ENCODE data around the gene PCNX2. TPM values are rescaled to one million over a fixed set of nuclear protein-coding genes. Genes with fewer than 3 reads are reported as not detected.

PCNX2 gene
- total and polyA plus RNA-seq, 2 experiments from 2014 or later, result 42.9 to 88.3 TPM

DNA sequence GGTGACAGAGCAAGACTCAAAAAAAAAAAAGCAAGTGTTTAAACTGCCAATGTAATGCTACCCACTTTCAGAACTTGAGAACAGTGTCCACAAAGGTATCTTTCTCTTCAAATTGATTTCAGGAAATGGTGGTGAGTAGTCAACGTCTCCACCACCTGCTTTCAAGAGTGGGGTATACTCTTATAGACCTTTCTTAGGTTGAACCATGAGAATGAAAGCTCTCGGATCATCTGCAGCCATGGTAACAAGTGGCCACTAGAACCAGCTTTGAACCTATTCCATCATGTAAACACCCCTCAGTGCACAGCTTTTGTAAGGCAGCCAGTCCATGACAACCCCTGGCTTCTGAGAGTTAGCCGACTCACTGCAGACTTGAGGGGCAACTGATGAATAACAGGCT, 237.7 kb downstream of the PCNX2 start:
- Mint-ChIP-seq H3K4me3 (no peak overlapping the region), H3K4me1 (peaks cover 6% of the 10 kb centered on the region; the same call in 1 of the 3 replicates), H3K9me3 (no peaks in the 10 kb centered on the region), H3K27ac (no peak overlapping the region; the same call in 1 of the 2 replicates), H3K27me3 (ENCODE audit: insufficient read depth, low read depth, poor library complexity) (no peaks in the 10 kb centered on the region), H3K36me3 (ENCODE audit: low read depth) (peaks cover 12% of the 10 kb centered on the region)
- Histone ChIP-seq H3K4me2 (no peak overlapping the region), H2AFZ (no peak overlapping the region), H3K27me3 (ENCODE audit: insufficient read depth) (no peaks in the 10 kb centered on the region), H3F3A (replicated peaks; ENCODE audit: low read depth) (no peaks in the 10 kb centered on the region), H4K20me1 (replicated peaks; ENCODE audit: insufficient read depth) (no peaks in the 10 kb centered on the region), H3K79me2 (replicated peaks; ENCODE audit: insufficient read depth) (no peaks in the 10 kb centered on the region), H3K27ac (ENCODE audit: low read depth) (no peak overlapping the region), H3K4me1 (ENCODE audit: insufficient read depth) (peaks cover 7% of the 10 kb centered on the region; the same call in 1 of the 2 replicates), H3K9me2 (ENCODE audit: insufficient read depth) (no peaks in the 10 kb centered on the region), H3K36me3 (ENCODE audit: insufficient read depth) (peaks cover 22% of the 10 kb centered on the region), H3K4me3 (no peak overlapping the region)
- ATAC-seq (no peak), DNase-seq (ENCODE audit: low spot score) (no peak)
- no peak for TF ChIP-seq CREB1 (CRISPR knock-in tag; IDR thresholded peaks at IDR 0.05; ENCODE audit: low read depth)
- TF ChIP-seq ZNF114 (CRISPR knock-in tag; IDR thresholded peaks at IDR 0.05), result no peak
- no peak for TF ChIP-seq JUNB (IDR thresholded peaks at IDR 0.05; ENCODE audit: unreplicated experiment)
- TF ChIP-seq, protein P1, sequence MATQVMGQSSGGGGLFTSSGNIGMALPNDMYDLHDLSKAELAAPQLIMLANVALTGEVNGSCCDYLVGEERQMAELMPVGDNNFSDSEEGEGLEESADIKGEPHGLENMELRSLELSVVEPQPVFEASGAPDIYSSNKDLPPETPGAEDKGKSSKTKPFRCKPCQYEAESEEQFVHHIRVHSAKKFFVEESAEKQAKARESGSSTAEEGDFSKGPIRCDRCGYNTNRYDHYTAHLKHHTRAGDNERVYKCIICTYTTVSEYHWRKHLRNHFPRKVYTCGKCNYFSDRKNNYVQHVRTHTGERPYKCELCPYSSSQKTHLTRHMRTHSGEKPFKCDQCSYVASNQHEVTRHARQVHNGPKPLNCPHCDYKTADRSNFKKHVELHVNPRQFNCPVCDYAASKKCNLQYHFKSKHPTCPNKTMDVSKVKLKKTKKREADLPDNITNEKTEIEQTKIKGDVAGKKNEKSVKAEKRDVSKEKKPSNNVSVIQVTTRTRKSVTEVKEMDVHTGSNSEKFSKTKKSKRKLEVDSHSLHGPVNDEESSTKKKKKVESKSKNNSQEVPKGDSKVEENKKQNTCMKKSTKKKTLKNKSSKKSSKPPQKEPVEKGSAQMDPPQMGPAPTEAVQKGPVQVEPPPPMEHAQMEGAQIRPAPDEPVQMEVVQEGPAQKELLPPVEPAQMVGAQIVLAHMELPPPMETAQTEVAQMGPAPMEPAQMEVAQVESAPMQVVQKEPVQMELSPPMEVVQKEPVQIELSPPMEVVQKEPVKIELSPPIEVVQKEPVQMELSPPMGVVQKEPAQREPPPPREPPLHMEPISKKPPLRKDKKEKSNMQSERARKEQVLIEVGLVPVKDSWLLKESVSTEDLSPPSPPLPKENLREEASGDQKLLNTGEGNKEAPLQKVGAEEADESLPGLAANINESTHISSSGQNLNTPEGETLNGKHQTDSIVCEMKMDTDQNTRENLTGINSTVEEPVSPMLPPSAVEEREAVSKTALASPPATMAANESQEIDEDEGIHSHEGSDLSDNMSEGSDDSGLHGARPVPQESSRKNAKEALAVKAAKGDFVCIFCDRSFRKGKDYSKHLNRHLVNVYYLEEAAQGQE (IDR thresholded peaks at IDR 0.05; ENCODE audit: unreplicated experiment), result no peak
- no peak for TF ChIP-seq EZH2phosphoT487 (IDR thresholded peaks at IDR 0.05; ENCODE audit: unreplicated experiment)
- TF ChIP-seq NANOG (IDR thresholded peaks at IDR 0.05; ENCODE audit: borderline replicate concordance), result no peak
- TF ChIP-seq, protein P2, sequence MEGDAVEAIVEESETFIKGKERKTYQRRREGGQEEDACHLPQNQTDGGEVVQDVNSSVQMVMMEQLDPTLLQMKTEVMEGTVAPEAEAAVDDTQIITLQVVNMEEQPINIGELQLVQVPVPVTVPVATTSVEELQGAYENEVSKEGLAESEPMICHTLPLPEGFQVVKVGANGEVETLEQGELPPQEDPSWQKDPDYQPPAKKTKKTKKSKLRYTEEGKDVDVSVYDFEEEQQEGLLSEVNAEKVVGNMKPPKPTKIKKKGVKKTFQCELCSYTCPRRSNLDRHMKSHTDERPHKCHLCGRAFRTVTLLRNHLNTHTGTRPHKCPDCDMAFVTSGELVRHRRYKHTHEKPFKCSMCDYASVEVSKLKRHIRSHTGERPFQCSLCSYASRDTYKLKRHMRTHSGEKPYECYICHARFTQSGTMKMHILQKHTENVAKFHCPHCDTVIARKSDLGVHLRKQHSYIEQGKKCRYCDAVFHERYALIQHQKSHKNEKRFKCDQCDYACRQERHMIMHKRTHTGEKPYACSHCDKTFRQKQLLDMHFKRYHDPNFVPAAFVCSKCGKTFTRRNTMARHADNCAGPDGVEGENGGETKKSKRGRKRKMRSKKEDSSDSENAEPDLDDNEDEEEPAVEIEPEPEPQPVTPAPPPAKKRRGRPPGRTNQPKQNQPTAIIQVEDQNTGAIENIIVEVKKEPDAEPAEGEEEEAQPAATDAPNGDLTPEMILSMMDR (conservative IDR thresholded peaks at IDR 0.05; ENCODE audit: low read depth in 2 of 2), result no peak
- TF ChIP-seq POLR2AphosphoS5 (IDR thresholded peaks at IDR 0.05; ENCODE audit: low read depth), result no peak
- TF ChIP-seq ZNF331 (CRISPR knock-in tag; IDR thresholded peaks at IDR 0.05; ENCODE audit: low read depth), result no peak
- TF ChIP-seq, protein P3, sequence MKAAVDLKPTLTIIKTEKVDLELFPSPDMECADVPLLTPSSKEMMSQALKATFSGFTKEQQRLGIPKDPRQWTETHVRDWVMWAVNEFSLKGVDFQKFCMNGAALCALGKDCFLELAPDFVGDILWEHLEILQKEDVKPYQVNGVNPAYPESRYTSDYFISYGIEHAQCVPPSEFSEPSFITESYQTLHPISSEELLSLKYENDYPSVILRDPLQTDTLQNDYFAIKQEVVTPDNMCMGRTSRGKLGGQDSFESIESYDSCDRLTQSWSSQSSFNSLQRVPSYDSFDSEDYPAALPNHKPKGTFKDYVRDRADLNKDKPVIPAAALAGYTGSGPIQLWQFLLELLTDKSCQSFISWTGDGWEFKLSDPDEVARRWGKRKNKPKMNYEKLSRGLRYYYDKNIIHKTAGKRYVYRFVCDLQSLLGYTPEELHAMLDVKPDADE (IDR thresholded peaks at IDR 0.05), result no peak
